Caco-2 (cell line): ENCODE measurements around the gene SLC2A9. TPM values are rescaled to one million over a fixed set of nuclear protein-coding genes. Genes with fewer than 3 reads are reported as not detected.

Experiments
- BruUV-seq: library from RNA; stranded (reverse); fragments of 400-500 nt; replicated peaks from 2 replicates; lab custom pipeline; 2021; lab: Mats Ljungman, UMichigan
- CTCF ChIA-PET: fragments of 300-600 bp; sonication (Branson Sonifier 250); formaldehyde crosslinking; loops from one replicate; lab custom pipeline; 2022; ENCODE audit warnings: antibody characterized with exemption; lab: Charles Lee
- POLR2A ChIA-PET: fragments of 300-600 bp; sonication (Branson Sonifier 250); formaldehyde crosslinking; loops from one replicate; lab custom pipeline; 2022; ENCODE audit warnings: antibody characterized with exemption; lab: Charles Lee
- DNase-seq, 2 experiments: peaks; one replicate each; pipeline versions ENCODE4 v3.0.0 to v3.0.0-alpha.2; 2020 to 2022
- H3K27me3 ChIP-seq: replicated peaks from 2 replicates; pipeline ENCODE4 v1.6.0; 2011; ENCODE audit warnings: low read length; ENCODE audit not compliant: control insufficient read depth, insufficient read depth
- H3K36me3 ChIP-seq: 2 replicates; pipeline ENCODE4 v1.5.1; 2011; ENCODE audit warnings: low read length; ENCODE audit not compliant: control insufficient read depth, insufficient read depth
- H3K4me1 ChIP-seq: fragments of 250-450 bp; sonication (Bioruptor Pico); 2 replicates; pipeline ENCODE4 v1.5.1; 2020; ENCODE audit warnings: mild to moderate bottlenecking
- H3K4me3 ChIP-seq: 2 replicates; pipeline ENCODE4 v1.5.1; 2011; ENCODE audit warnings: low read depth, mild to moderate bottlenecking, control low read depth, low read length
- H3K9me3 ChIP-seq: fragments of 250-450 bp; sonication (Bioruptor Pico); 2 replicates; pipeline ENCODE4 v1.5.1; 2020; ENCODE audit warnings: mild to moderate bottlenecking, moderate library complexity
- H3K27ac Mint-ChIP-seq: one replicate; pipeline ENCODE4 v1.8.0; 2022; ENCODE audit warnings: mixed read lengths; ENCODE audit not compliant: unreplicated experiment
- H3K27me3 Mint-ChIP-seq: one replicate; pipeline ENCODE4 v1.8.0; 2022; ENCODE audit warnings: mixed read lengths; ENCODE audit not compliant: insufficient read depth, unreplicated experiment
- H3K36me3 Mint-ChIP-seq: one replicate; pipeline ENCODE4 v1.8.0; 2022; ENCODE audit warnings: mild to moderate bottlenecking, mixed read lengths; ENCODE audit not compliant: insufficient read depth, unreplicated experiment
- H3K4me1 Mint-ChIP-seq: one replicate; pipeline ENCODE4 v1.8.0; 2022; ENCODE audit warnings: low read depth, mixed read lengths; ENCODE audit not compliant: unreplicated experiment
- H3K4me3 Mint-ChIP-seq: one replicate; pipeline ENCODE4 v1.8.0; 2022; ENCODE audit warnings: mild to moderate bottlenecking, moderate library complexity, mixed read lengths; ENCODE audit not compliant: unreplicated experiment
- H3K9me3 Mint-ChIP-seq: one replicate; pipeline ENCODE4 v1.8.0; 2022; ENCODE audit warnings: mixed read lengths; ENCODE audit not compliant: unreplicated experiment
- CTCF ChIP-seq, 2 experiments: fragments of 200-600 bp in 1 of 2; IDR thresholded peaks; 1 replicate in 1 of 2; 2 replicates in 1 of 2; pipeline versions ENCODE4 v1.5.1 to v1.8.0; 2011 to 2022; ENCODE audit warnings: antibody characterized with exemption in 1 of 2, control low read depth in 1 of 2, inconsistent platforms in 1 of 2, low read depth in 1 of 2, low read length in 1 of 2, mild to moderate bottlenecking in 1 of 2, moderate library complexity in 1 of 2; ENCODE audit not compliant: insufficient read depth in 1 of 2, severe bottlenecking in 1 of 2, unreplicated experiment in 1 of 2
- intact Hi-C: fragments of 100-400 bp; cut with micrococcal nuclease; formaldehyde crosslinking; loops from one replicate; pipeline ENCODE4 v1.10.0; 2022; ENCODE audit not compliant: unreplicated experiment
- total RNA-seq: library from RNA; stranded (reverse); gene quantifications from 2 replicates; pipeline ENCODE4 v1.2.3, GENCODE V29; 2022

The SLC2A9 gene
- total RNA-seq, 1 experiment from 2014 or later, result 21.0 TPM

- Mint-ChIP-seq H3K4me1 (no peaks in the 10 kb centered on the region), H3K27me3 (no peaks in the 10 kb centered on the region), H3K36me3 (no peaks in the 10 kb centered on the region), H3K4me3 (no peak overlapping the region), H3K27ac (no peak overlapping the region), H3K9me3 (no peaks in the 10 kb centered on the region)
- Histone ChIP-seq H3K9me3 (no peaks in the 10 kb centered on the region), H3K36me3 (no peaks in the 10 kb centered on the region), H3K4me1 (no peaks in the 10 kb centered on the region), H3K27me3 (no peaks in the 10 kb centered on the region), H3K4me3 (no peak overlapping the region)
- ChIA-PET POLR2A (no interaction called here), CTCF (no interaction called here)
- no TSS peak for BruUV-seq
- no peak for DNase-seq
- intact Hi-C loops, result no loop called here
- no peak for TF ChIP-seq CTCF (IDR thresholded peaks at IDR 0.05; ENCODE audit: insufficient read depth in 1 of 2, low read depth in 1 of 2, low read length in 1 of 2, severe bottlenecking in 1 of 2, unreplicated experiment in 1 of 2)
Observed at GRCh38 chr4:9944431-9945425, 76.6 kb downstream of the SLC2A9 start.

- no peak for DNase-seq
- Mint-ChIP-seq H3K4me1 (no peaks in the 10 kb centered on the region), H3K4me3 (no peak overlapping the region), H3K9me3 (no peaks in the 10 kb centered on the region), H3K36me3 (no peaks in the 10 kb centered on the region), H3K27me3 (no peaks in the 10 kb centered on the region), H3K27ac (no peak overlapping the region)
- POLR2A ChIA-PET, result no interaction called here
- Histone ChIP-seq H3K4me1 (no peaks in the 10 kb centered on the region), H3K9me3 (no peaks in the 10 kb centered on the region), H3K27me3 (no peaks in the 10 kb centered on the region), H3K36me3 (no peaks in the 10 kb centered on the region), H3K4me3 (no peak overlapping the region)
- intact Hi-C loops, result no loop called here
- CTCF ChIA-PET, result interaction anchor here (0.8 kb wide), 1 partner anchor 20 kb away, joined by 3 read pairs; no protein-coding TSS in a partner anchor
- no peak for TF ChIP-seq CTCF (IDR thresholded peaks at IDR 0.05; ENCODE audit: insufficient read depth in 1 of 2, low read depth in 1 of 2, low read length in 1 of 2, severe bottlenecking in 1 of 2, unreplicated experiment in 1 of 2)
- no TSS peak for BruUV-seq
Observed at GRCh38 chr4:9943761-9944160, 77.5 kb downstream of the SLC2A9 start.

- no peaks in the 10 kb centered on the region for H3K36me3 ChIP-seq
- CTCF ChIA-PET, result interaction anchor here (0.8 kb wide), 1 partner anchor 19 kb away, joined by 3 read pairs; no protein-coding TSS in a partner anchor
- no peak overlapping the region for H3K4me3 Mint-ChIP-seq
Observed at GRCh38 chr4:9942921-9943600, 78.2 kb downstream of the SLC2A9 start.

More at GRCh38 chr4:9942921-9943600, 78.2 kb downstream of the SLC2A9 start:
- POLR2A ChIA-PET, result no interaction called here
- no peak for TF ChIP-seq CTCF (IDR thresholded peaks at IDR 0.05; ENCODE audit: insufficient read depth in 1 of 2, low read depth in 1 of 2, low read length in 1 of 2, severe bottlenecking in 1 of 2, unreplicated experiment in 1 of 2)
- DNase-seq, result no peak
- intact Hi-C loops, result no loop called here
- no peaks in the 10 kb centered on the region for H3K27me3 ChIP-seq
- no peaks in the 10 kb centered on the region for H3K9me3 Mint-ChIP-seq
- no peaks in the 10 kb centered on the region for H3K4me1 ChIP-seq
- H3K4me3 ChIP-seq, result no peak overlapping the region
- no peaks in the 10 kb centered on the region for H3K4me1 Mint-ChIP-seq
- no peaks in the 10 kb centered on the region for H3K9me3 ChIP-seq
- BruUV-seq, result no TSS peak
- H3K36me3 Mint-ChIP-seq, result no peaks in the 10 kb centered on the region
- H3K27me3 Mint-ChIP-seq, result no peaks in the 10 kb centered on the region
- no peak overlapping the region for H3K27ac Mint-ChIP-seq
